ENCODE data around the gene RGS8. TPM values are rescaled to one million over a fixed set of nuclear protein-coding genes. Genes with fewer than 3 reads are reported as not detected.

RGS8 gene
- polyA plus RNA-seq, 2 of the 4 experiments (the other 2 are of a cell fraction) = not detected

GRCh38 chr1:182687361-182687760 lies 3.0 kb upstream of the RGS8 start:
- CTCF ChIA-PET = no interaction called here
- Histone ChIP-seq H3K4me3 (no peak overlapping the region), H3K27ac (no peak overlapping the region), H3K9me3 (no peaks in the 10 kb centered on the region), H3K4me2 (no peak overlapping the region), H3K4me1 (0 out of 3 replicates have a peak, but pooled peaks cover 3% of the 10 kb centered on the region)
- FAIRE-seq (no peak), ATAC-seq (no peak), DNase-seq (ENCODE audit: low read depth in 1 of 2, low spot score in 1 of 2) (no peak)
- POLR2A ChIA-PET = no interaction called here
- no peak for TF ChIP-seq POLR2A (IDR thresholded peaks at IDR 0.05; ENCODE audit: low read length)

- no peak for TF ChIP-seq CHD2 (IDR thresholded peaks at IDR 0.05; ENCODE audit: low read length, partially characterized antibody)
- no peak for TF ChIP-seq CTCF (IDR thresholded peaks at IDR 0.05)
- TF ChIP-seq RNF2 (IDR thresholded peaks at IDR 0.05; ENCODE audit: borderline replicate concordance, low read depth) = no peak
- no peak for TF ChIP-seq HOXA7 (CRISPR knock-in tag; IDR thresholded peaks at IDR 0.05)
- no peak for TF ChIP-seq SMC3 (IDR thresholded peaks at IDR 0.05)
- TF ChIP-seq HES2 (IDR thresholded peaks at IDR 0.05) = no peak
- no peak for TF ChIP-seq HMGXB4 (CRISPR knock-in tag; IDR thresholded peaks at IDR 0.05; ENCODE audit: borderline replicate concordance)
- TF ChIP-seq ATOH8 (CRISPR knock-in tag; IDR thresholded peaks at IDR 0.05; ENCODE audit: low read depth) = no peak
- no peak for TF ChIP-seq RAD21 (conservative IDR thresholded peaks at IDR 0.05 in 1 of 2, IDR thresholded peaks at IDR 0.05 in 1 of 2)
- TF ChIP-seq ELK1 (IDR thresholded peaks at IDR 0.05; ENCODE audit: low read depth, low read length) = no peak
- no peak for TF ChIP-seq MAZ (IDR thresholded peaks at IDR 0.05; ENCODE audit: borderline replicate concordance, low read depth, low read length)
- TF ChIP-seq ZC3H11A (IDR thresholded peaks at IDR 0.05) = no peak
- TF ChIP-seq NR3C1 (IDR thresholded peaks at IDR 0.05) = no peak
- TF ChIP-seq FOXS1 (CRISPR knock-in tag; IDR thresholded peaks at IDR 0.05) = no peak
- no peak for TF ChIP-seq PHF8 (IDR thresholded peaks at IDR 0.05; ENCODE audit: borderline replicate concordance, low read depth)
- H3K4me2 ChIP-seq = no peak overlapping the region
- ChIA-PET POLR2A (no interaction called here), CTCF (interaction anchor here (0.9 kb wide), 1 partner anchor 10 kb away, joined by 3 read pairs; no protein-coding TSS in a partner anchor)
- H3K27ac ChIP-seq = no peak overlapping the region
- DNase-seq (ENCODE audit: low read depth in 1 of 2, low spot score in 1 of 2) = no peak
- FAIRE-seq = no peak
- WGBS (ENCODE audit: missing lambda C conversion rate) = 64% methylated on average over 1 of the region's 1 CpG
- no peak for ATAC-seq
- peaks cover 5% of the 10 kb centered on the region; the same call in 1 of the 3 replicates for H3K4me1 ChIP-seq
- H3K4me3 ChIP-seq = no peak overlapping the region
- H3K9me3 ChIP-seq = no peaks in the 10 kb centered on the region
Measured at GRCh38 chr1:182686446-182686845, 2.1 kb upstream of the RGS8 start.

- whole genome bisulfite sequencing (ENCODE audit: missing lambda C conversion rate) = 73% methylated on average over 4 of the region's 4 CpGs
- ATAC-seq (no peak), DNase-seq (ENCODE audit: low read depth in 1 of 2, low spot score in 1 of 2) (no peak), FAIRE-seq (no peak)
- TF ChIP-seq HES2 (IDR thresholded peaks at IDR 0.05) = no peak
- no peak for TF ChIP-seq CHD4 (IDR thresholded peaks at IDR 0.05; ENCODE audit: borderline replicate concordance)
- no peak for TF ChIP-seq ZNF302 (CRISPR knock-in tag; IDR thresholded peaks at IDR 0.05)
- TF ChIP-seq PBX3 (IDR thresholded peaks at IDR 0.05) = no peak
- no peak for TF ChIP-seq KDM5A (IDR thresholded peaks at IDR 0.05)
- no peak for TF ChIP-seq ZC3H11A (IDR thresholded peaks at IDR 0.05)
- TF ChIP-seq RNF2 (IDR thresholded peaks at IDR 0.05; ENCODE audit: borderline replicate concordance, low read depth) = no peak
- TF ChIP-seq ZFP36 (IDR thresholded peaks at IDR 0.05; ENCODE audit: borderline replicate concordance, partially characterized antibody) = no peak
- no peak for TF ChIP-seq E2F6 (IDR thresholded peaks at IDR 0.05; ENCODE audit: borderline replicate concordance, low read depth)
- Histone ChIP-seq H3K4me2 (no peak overlapping the region), H3K9me3 (no peaks in the 10 kb centered on the region), H3K4me3 (no peak overlapping the region), H3K27ac (no peak overlapping the region), H3K4me1 (peaks cover 16% of the 10 kb centered on the region)
- ChIA-PET CTCF (interaction anchor here (2.0 kb wide), 1 partner anchor 13 kb away, joined by 4 read pairs; no protein-coding TSS in a partner anchor), POLR2A (no interaction called here)
Measured at GRCh38 chr1:182685215-182685614, 828 bp upstream of the RGS8 start.
